ENCODE results near the gene SLC38A10. TPM values are rescaled to one million over a fixed set of nuclear protein-coding genes. Genes with fewer than 3 reads are reported as not detected.

SLC38A10 gene
- total RNA-seq, 2 experiments from 2014 or later, result 68.0 to 71.3 TPM

- no peak for ATAC-seq (ENCODE audit: low read depth)
- H3K36me3 Mint-ChIP-seq, result no peaks in the 10 kb centered on the region
- POLR2A ChIA-PET, result interaction anchor here (0.6 to 0.9 kb wide), 2 partner anchors 22 to 171 kb away, joined by 3 read pairs; no protein-coding TSS in a partner anchor
Observed at GRCh38 chr17:81334987-81335772, 40.1 kb upstream of the SLC38A10 start.

DNA sequence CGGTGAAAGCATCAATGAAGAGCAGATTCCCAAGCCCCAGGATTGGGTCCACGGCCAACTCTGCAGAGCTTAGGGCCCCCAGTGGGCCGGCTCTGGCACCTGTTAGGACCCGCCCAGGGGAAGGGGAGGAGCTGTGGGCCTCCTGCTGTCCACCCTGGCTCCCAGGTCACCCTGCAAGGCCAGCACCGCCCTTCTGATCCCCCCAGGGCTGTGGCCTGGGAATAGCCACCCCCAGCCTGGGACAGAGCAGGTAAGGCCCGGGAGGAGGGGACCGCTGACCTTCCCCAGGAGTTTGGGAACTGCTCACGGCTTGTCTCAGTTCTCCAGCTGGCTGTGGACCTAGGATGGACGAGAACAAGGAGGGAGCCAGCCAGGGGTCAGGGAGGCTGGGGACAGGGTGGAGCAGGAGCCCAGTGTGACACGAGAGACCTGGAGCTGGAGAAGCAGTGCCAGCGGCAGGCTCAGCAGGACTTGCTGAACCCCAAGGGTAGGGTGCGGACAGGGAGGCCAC is 39.3 kb upstream of the SLC38A10 start:
- no peaks in the 10 kb centered on the region for H3K36me3 Mint-ChIP-seq
- no peaks in the 10 kb centered on the region for H3K4me1 Mint-ChIP-seq
- POLR2A ChIA-PET, result interaction anchor here (0.9 kb wide), 1 partner anchor 21 kb away, joined by 3 read pairs; no protein-coding TSS in a partner anchor
- H3K9me3 Mint-ChIP-seq, result no peaks in the 10 kb centered on the region
- H3K4me3 Mint-ChIP-seq, result no peak overlapping the region
- H3K27ac Mint-ChIP-seq, result no peak overlapping the region
- ATAC-seq (ENCODE audit: low read depth) (no peak), DNase-seq (no peak)
- peaks cover 7% of the 10 kb centered on the region for H3K27me3 Mint-ChIP-seq

More at GRCh38 chr17:81334987-81335772, 40.1 kb upstream of the SLC38A10 start:
- Mint-ChIP-seq H3K4me1 (no peaks in the 10 kb centered on the region), H3K9me3 (no peaks in the 10 kb centered on the region), H3K27me3 (peaks cover 10% of the 10 kb centered on the region), H3K4me3 (no peak overlapping the region), H3K27ac (no peak overlapping the region)
- DNase-seq, result no peak

GRCh38 chr17:81333616-81334368 is 38.7 kb upstream of the SLC38A10 start:
- Mint-ChIP-seq H3K36me3 (no peaks in the 10 kb centered on the region), H3K4me1 (no peaks in the 10 kb centered on the region), H3K4me3 (no peak overlapping the region), H3K9me3 (no peaks in the 10 kb centered on the region), H3K27me3 (peaks cover under 1% of the 10 kb centered on the region), H3K27ac (no peak overlapping the region)
- POLR2A ChIA-PET, result no interaction called here
- ATAC-seq (ENCODE audit: low read depth), result no peak
- DNase-seq, result no peak

DNA sequence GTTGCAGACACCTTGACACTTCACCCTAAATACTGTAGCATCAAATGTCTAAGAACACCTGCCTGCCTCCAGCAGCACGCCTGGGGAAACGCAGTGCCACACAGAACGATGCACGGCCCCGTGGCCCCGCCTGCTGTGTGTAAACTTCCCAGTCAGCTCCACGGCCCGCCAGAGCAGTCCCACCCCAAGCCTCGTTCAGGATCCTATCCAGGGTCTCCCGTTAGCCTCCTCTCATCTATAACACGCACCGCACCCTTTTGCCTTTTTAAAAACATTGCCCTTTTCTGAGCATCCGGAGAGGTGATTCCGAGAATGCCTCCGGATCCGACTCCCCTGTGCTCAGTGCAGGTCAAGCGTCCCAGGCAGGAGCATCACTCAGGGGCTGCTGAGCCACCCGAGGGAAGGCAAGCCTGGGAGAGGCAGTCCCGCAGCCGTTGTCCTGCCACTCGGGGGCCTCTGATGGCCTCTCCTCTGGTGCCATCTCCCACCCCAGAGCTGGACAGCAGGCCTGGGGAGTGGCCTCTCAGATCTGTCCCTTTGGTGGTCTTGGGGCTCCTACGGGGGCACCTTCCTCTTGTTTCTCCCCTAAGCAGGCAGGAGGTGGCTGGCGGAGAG is 37.9 kb upstream of the SLC38A10 start:
- DNase-seq (no peak), ATAC-seq (ENCODE audit: low read depth) (no peak)
- POLR2A ChIA-PET, result no interaction called here
- H3K9me3 Mint-ChIP-seq, result no peaks in the 10 kb centered on the region
- no peak overlapping the region for H3K4me3 Mint-ChIP-seq
- H3K36me3 Mint-ChIP-seq, result no peaks in the 10 kb centered on the region
- H3K4me1 Mint-ChIP-seq, result no peaks in the 10 kb centered on the region
- H3K27ac Mint-ChIP-seq, result no peak overlapping the region
- H3K27me3 Mint-ChIP-seq, result no peaks in the 10 kb centered on the region

DNA sequence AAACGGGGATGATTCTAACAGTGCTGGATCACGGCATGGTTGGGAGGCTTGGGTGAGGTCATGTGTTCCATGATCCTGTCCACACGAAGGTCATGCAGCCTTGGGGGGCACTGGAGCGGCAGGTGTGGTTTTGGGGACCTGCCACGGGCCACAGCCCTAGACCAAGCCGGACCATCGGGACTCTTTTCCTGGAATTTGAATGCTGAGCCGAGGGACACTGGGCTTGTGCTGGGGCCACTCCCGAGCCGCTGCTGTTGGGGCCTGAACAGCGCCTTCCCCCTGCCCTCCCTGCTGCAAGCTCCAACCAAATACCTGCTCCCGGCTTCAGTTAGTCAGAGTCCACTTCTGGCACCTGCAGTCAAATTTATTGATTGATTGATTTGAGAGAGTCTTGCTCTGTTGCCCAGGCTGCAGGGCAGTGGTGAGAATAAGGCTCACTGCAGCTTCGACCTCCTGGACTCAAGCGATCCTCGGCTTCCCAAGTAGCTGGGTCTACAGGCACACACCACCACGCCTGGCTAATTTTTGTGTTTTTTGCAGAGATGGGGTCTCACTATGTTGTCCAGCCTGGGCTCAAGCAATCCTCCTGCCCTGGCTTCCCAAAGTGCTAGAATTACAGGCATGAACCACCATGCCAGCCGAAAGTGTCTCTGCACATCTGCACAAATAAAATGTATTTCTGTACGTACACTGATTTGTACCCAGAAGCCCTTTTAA is 37.2 kb upstream of the SLC38A10 start:
- DNase-seq, result no peak
- POLR2A ChIA-PET, result no interaction called here
- Mint-ChIP-seq H3K4me1 (no peaks in the 10 kb centered on the region), H3K4me3 (no peak overlapping the region), H3K27me3 (peaks cover 3% of the 10 kb centered on the region), H3K27ac (no peak overlapping the region), H3K9me3 (no peaks in the 10 kb centered on the region), H3K36me3 (no peaks in the 10 kb centered on the region)
- no peak for ATAC-seq (ENCODE audit: low read depth)

DNA sequence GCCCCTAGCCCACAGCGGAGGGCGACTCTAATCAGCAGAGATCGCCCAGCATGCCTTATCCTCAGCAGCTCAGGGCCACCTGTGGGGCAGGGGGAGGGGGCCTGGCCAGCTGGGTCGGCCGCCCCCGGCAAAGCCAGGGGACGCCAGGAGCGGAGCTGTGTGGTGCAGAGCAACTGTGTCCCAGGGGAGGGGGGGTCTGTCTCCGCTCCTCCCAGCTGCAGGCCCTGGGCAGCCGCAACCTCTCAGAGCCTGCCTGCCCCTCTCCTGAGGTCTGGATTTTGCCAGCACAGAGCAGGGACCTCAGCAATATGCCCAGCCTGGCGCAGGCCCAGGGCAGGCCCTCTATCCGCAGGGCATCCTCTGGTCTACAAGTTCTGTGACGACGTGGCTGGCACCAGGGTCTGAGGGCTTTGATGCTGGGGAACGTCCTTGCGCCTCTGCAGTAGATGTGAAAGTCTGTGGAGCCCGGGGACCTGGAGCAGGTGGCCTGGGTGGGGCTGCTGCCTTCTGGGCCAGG is 36.5 kb upstream of the SLC38A10 start:
- H3K27me3 Mint-ChIP-seq, result peaks cover 3% of the 10 kb centered on the region
- H3K9me3 Mint-ChIP-seq, result no peaks in the 10 kb centered on the region
- POLR2A ChIA-PET, result no interaction called here
- DNase-seq (no peak), ATAC-seq (ENCODE audit: low read depth) (no peak)
- H3K4me3 Mint-ChIP-seq, result no peak overlapping the region
- no peak overlapping the region for H3K27ac Mint-ChIP-seq
- H3K4me1 Mint-ChIP-seq, result no peaks in the 10 kb centered on the region
- H3K36me3 Mint-ChIP-seq, result no peaks in the 10 kb centered on the region

DNA sequence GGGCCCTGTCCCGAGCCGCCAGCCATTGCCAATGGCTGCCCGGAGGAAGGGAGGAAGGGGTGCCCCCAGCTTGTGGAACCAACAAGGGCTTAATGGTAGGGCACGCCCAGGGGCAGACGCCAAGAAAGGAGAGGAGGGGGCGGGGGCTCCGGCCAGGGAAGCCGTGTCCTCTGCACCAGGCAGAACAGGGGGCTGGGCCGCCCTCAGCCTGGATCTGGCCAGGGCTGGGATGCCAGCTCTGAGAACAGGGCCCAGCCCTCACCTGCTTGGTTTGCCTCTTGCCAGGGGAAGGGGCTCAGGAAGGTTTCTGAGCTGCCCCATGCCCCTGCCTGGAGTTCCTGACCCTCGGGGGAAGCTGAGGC is 35.8 kb upstream of the SLC38A10 start:
- H3K27me3 Mint-ChIP-seq, result peaks cover 3% of the 10 kb centered on the region
- H3K36me3 Mint-ChIP-seq, result no peaks in the 10 kb centered on the region
- no peak for ATAC-seq (ENCODE audit: low read depth)
- POLR2A ChIA-PET, result no interaction called here
- no peak overlapping the region for H3K4me3 Mint-ChIP-seq
- H3K27ac Mint-ChIP-seq, result no peak overlapping the region
- DNase-seq, result no peak
- no peaks in the 10 kb centered on the region for H3K4me1 Mint-ChIP-seq
- no peaks in the 10 kb centered on the region for H3K9me3 Mint-ChIP-seq

GRCh38 chr17:81329927-81330883 is 35.1 kb upstream of the SLC38A10 start:
- POLR2A ChIA-PET, result no interaction called here
- H3K4me3 Mint-ChIP-seq, result no peak overlapping the region
- no peaks in the 10 kb centered on the region for H3K4me1 Mint-ChIP-seq
- ATAC-seq (ENCODE audit: low read depth), result no peak
- no peak overlapping the region for H3K27ac Mint-ChIP-seq
- H3K27me3 Mint-ChIP-seq, result peaks cover 3% of the 10 kb centered on the region
- no peaks in the 10 kb centered on the region for H3K36me3 Mint-ChIP-seq
- no peak for DNase-seq
- no peaks in the 10 kb centered on the region for H3K9me3 Mint-ChIP-seq

GRCh38 chr17:81328978-81329926 is 34.1 kb upstream of the SLC38A10 start:
- ATAC-seq (ENCODE audit: low read depth) (no peak), DNase-seq (no peak)
- Mint-ChIP-seq H3K36me3 (no peaks in the 10 kb centered on the region), H3K4me3 (no peak overlapping the region), H3K4me1 (no peaks in the 10 kb centered on the region), H3K27ac (no peak overlapping the region), H3K9me3 (no peaks in the 10 kb centered on the region), H3K27me3 (peaks cover 3% of the 10 kb centered on the region)
- POLR2A ChIA-PET, result no interaction called here

- Mint-ChIP-seq H3K27me3 (peaks cover 3% of the 10 kb centered on the region), H3K9me3 (no peaks in the 10 kb centered on the region), H3K36me3 (no peaks in the 10 kb centered on the region), H3K4me3 (no peak overlapping the region), H3K27ac (no peak overlapping the region), H3K4me1 (no peaks in the 10 kb centered on the region)
- ATAC-seq (ENCODE audit: low read depth) (no peak), DNase-seq (no peak)
- POLR2A ChIA-PET, result no interaction called here
Observed at GRCh38 chr17:81328489-81328888, 33.4 kb upstream of the SLC38A10 start.

DNA sequence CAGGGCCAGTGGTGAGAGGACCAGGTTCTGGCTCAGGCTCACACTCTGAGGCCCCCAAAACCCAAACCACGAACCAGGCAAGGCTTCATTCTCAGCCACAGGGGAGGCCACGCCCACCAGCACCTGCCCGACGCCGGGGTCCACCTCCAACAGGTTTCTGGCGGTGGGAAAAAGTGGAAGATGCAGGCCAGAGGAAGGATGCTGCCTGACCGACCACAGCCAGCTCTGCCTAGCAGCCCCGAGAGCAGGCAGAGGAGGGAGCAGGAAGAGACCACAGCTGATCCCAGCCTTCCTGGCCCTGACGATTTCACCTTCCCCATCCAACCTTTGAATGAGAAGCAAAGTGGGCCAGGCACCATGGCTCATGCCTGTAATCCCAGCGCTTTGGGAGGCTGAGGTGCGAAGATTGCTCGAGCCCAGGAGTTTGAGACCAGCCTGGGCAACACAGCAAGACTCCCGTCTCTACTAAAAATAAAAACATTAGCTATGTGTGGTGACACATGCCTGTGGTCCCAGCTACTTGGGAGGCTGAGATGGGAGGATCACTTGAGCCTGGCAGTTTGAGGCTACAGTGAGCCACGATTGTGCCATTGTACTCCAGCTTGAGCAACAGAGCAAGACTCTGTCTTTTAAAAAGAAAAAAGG is 30.7 kb upstream of the SLC38A10 start:
- DNase-seq (no peak), ATAC-seq (ENCODE audit: low read depth) (no peak)
- Mint-ChIP-seq H3K4me3 (no peak overlapping the region), H3K36me3 (no peaks in the 10 kb centered on the region), H3K4me1 (no peaks in the 10 kb centered on the region), H3K27me3 (peaks cover 3% of the 10 kb centered on the region), H3K27ac (no peak overlapping the region), H3K9me3 (no peaks in the 10 kb centered on the region)
- POLR2A ChIA-PET, result no interaction called here

Data from activated naive CD8-positive, alpha-beta T cell treated with anti-CD3 and anti-CD28 coated beads, Interleukin-2, amount 10 ng/mL, durations not matched to agents 7 days and 5 days (primary cell).